Upper lobe of left lung (tissue), 4 donors: Measurements from ENCODE around the gene TERB1.

Experiments used
- CTCF ChIP-seq, 6 experiments: fragments of 450-650 bp in 4 of 6; fragments of 200-600 bp in 2 of 6; sonication (generic) in 2 of 6; IDR thresholded peaks; one replicate each; pipeline ENCODE4 v1.5.1; 2016 to 2019; ENCODE audit warnings: antibody characterized with exemption in 6 of 6
- EP300 ChIP-seq, 4 donors: sonication (generic); formaldehyde crosslinking; IDR thresholded peaks; one replicate each; pipeline ENCODE4 v1.5.1; 2017; ENCODE audit warnings: antibody characterized with exemption in 4 of 4, control low read depth in 2 of 4
- POLR2A ChIP-seq, 4 donors: fragments of 450-650 bp; IDR thresholded peaks; one replicate each; pipeline ENCODE4 v1.5.1; 2016 to 2017; ENCODE audit warnings: antibody characterized with exemption in 4 of 4, mild to moderate bottlenecking in 2 of 4
- POLR2AphosphoS5 ChIP-seq, 2 donors: sonication (generic); formaldehyde crosslinking; IDR thresholded peaks; one replicate each; pipeline ENCODE4 v1.5.1; 2017; ENCODE audit warnings: antibody characterized with exemption in 2 of 2

DNA sequence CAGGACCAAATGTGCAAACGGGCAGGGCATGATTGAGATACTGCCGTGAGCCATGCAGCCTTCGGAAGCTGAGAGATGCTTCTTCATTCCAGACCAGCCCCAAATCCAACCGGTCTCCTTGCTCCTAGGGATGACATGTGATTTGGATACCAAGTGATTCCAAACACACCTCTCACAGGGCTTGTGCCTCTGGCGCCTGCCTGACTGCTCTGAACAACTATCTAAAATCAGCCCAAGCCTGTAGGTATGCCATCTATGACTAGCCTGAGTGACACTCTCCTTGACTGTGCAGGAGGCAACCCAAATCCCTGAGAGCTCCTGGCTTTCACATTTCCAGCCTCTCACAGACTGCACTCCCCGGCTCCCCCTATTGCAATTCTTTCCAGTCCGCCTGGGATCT is 70.3 kb downstream of the TERB1 start:
- TF ChIP-seq CTCF (IDR thresholded peaks at IDR 0.05): no peak
- no peak for TF ChIP-seq POLR2A (IDR thresholded peaks at IDR 0.05)
- TF ChIP-seq EP300 (IDR thresholded peaks at IDR 0.05): no peak
- TF ChIP-seq POLR2AphosphoS5 (IDR thresholded peaks at IDR 0.05): no peak
